Tibial artery (tissue), 4 donors: Measurements from ENCODE around the gene CLCA1.

ENCODE experiments used
- DNase-seq, 2 donors: peaks; one replicate each; pipeline ENCODE4 v3.0.0-alpha.2; 2019
- H3K27ac ChIP-seq, 2 donors: fragments of 200-600 bp; sonication (generic) in 1 of 2; 1 replicate in 1 of 2; 2 replicates in 1 of 2; pipeline ENCODE4 v1.5.1; 2018 to 2019; ENCODE audit warnings: mild to moderate bottlenecking in 1 of 2
- H3K27me3 ChIP-seq, 2 donors: fragments of 200-600 bp; sonication (generic) in 1 of 2; one replicate each; pipeline versions ENCODE4 v1.5.1 to v1.6.0; 2016 to 2019
- H3K36me3 ChIP-seq, 3 donors: fragments of 200-600 bp; sonication (generic) in 2 of 3; one replicate each; pipeline ENCODE4 v1.5.1; 2016 to 2019; ENCODE audit warnings: mild to moderate bottlenecking in 2 of 3
- H3K4me1 ChIP-seq, 4 donors: fragments of 200-600 bp; sonication (generic) in 2 of 4; 1 replicate in 3 of 4; 2 replicates in 1 of 4; pipeline ENCODE4 v1.5.1; 2016 to 2019
- H3K4me3 ChIP-seq, 2 donors: fragments of 200-600 bp; sonication (generic) in 1 of 2; 1 replicate in 1 of 2; 2 replicates in 1 of 2; pipeline ENCODE4 v1.5.1; 2018 to 2019; ENCODE audit warnings: mild to moderate bottlenecking in 2 of 2
- H3K9me3 ChIP-seq, 3 donors: fragments of 200-600 bp; sonication (generic) in 1 of 3; one replicate each; pipeline ENCODE4 v1.5.1; 2016 to 2019
- CTCF ChIP-seq, 2 experiments: fragments of 200-600 bp in 1 of 2; fragments of 450-650 bp in 1 of 2; IDR thresholded peaks; one replicate each; pipeline ENCODE4 v1.5.1; 2017 to 2019; ENCODE audit warnings: antibody characterized with exemption in 2 of 2, mild to moderate bottlenecking in 1 of 2, moderate library complexity in 1 of 2
- intact Hi-C: fragments of 100-400 bp; cut with DNase I; formaldehyde crosslinking; loops from one replicate; pipeline ENCODE4 v1.15.0; 2023; ENCODE audit warnings: low total_unique reads

Gene CLCA1

GRCh38 chr1:86429122-86429725, 39.5 kb upstream of the CLCA1 start:
- intact Hi-C loops, result no loop called here
- TF ChIP-seq CTCF (IDR thresholded peaks at IDR 0.05), result no peak
- peaks cover 0 to 13% (median 2%) of the 10 kb centered on the region in 4 donors for H3K4me1 ChIP-seq
- peak overlapping the region in 1 of 2 donors; percentile 47 for H3K27ac ChIP-seq
- no peaks in the 10 kb centered on the region for H3K36me3 ChIP-seq
- no peak for DNase-seq
- H3K9me3 ChIP-seq, result no peaks in the 10 kb centered on the region
- H3K4me3 ChIP-seq, result no peak overlapping the region
- H3K27me3 ChIP-seq, result no peaks in the 10 kb centered on the region

DNA sequence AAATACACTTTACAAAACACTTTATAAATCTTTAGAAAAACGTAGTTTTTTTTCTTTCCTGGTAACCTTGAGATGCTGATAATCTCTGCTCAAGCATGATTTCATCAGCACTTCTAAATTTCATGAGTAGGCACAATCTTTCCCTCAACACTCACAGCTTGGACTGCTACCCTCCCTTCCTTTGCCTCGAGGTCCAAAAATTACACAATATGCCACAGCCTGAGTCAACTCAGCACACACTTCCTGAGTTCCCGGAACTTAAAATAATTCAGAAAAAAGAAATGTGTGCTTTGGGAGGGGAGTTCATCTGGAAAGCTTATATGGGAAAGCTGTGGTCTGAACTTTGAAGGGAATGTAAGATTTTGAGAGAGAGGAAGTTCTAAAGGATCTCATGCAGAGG, 38.9 kb upstream of the CLCA1 start:
- intact Hi-C loops, result no loop called here
- no peaks in the 10 kb centered on the region for H3K9me3 ChIP-seq
- peaks cover 0 to 13% (median 2%) of the 10 kb centered on the region in 4 donors for H3K4me1 ChIP-seq
- no peak overlapping the region for H3K4me3 ChIP-seq
- TF ChIP-seq CTCF (IDR thresholded peaks at IDR 0.05), result no peak
- no peaks in the 10 kb centered on the region for H3K36me3 ChIP-seq
- H3K27me3 ChIP-seq, result no peaks in the 10 kb centered on the region
- peak; percentile 77 to 79 for DNase-seq
- peak overlapping the region; percentile 47 to 56 for H3K27ac ChIP-seq

DNA sequence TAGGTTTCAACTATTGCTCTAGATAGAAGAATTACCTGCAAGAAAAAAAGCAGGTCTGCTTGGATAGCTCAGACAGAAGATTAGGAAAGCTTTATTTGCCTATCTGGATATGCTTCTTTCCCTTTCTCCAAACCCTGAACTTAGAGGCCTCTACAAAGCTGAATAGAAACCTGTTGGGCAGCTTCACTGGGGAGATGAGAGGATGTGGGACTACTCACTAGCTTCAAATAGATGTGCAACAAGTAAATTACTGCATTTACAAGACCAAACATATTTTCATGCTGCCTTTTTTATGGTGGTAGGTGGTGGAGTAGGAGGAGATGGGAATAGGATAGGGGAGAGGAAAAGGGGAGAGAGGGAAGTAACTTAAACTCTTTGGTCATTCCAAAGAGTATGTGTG, 38.4 kb upstream of the CLCA1 start:
- Histone ChIP-seq H3K36me3 (no peaks in the 10 kb centered on the region), H3K27me3 (no peaks in the 10 kb centered on the region), H3K9me3 (no peaks in the 10 kb centered on the region), H3K4me3 (no peak overlapping the region), H3K27ac (peak overlapping the region; percentile 47 to 56), H3K4me1 (peaks cover 0 to 13% (median 2%) of the 10 kb centered on the region in 4 donors)
- no peak for TF ChIP-seq CTCF (IDR thresholded peaks at IDR 0.05)
- intact Hi-C loops, result no loop called here
- no peak for DNase-seq

- DNase-seq, result no peak
- intact Hi-C loops, result no loop called here
- H3K4me1 ChIP-seq, result peaks cover 0 to 12% (median 2%) of the 10 kb centered on the region in 4 donors
- TF ChIP-seq CTCF (IDR thresholded peaks at IDR 0.05), result no peak
- H3K4me3 ChIP-seq, result no peak overlapping the region
- H3K9me3 ChIP-seq, result no peaks in the 10 kb centered on the region
- no peaks in the 10 kb centered on the region for H3K36me3 ChIP-seq
- no peak overlapping the region for H3K27ac ChIP-seq
- H3K27me3 ChIP-seq, result no peaks in the 10 kb centered on the region
Measured at GRCh38 chr1:86434059-86434458, 34.7 kb upstream of the CLCA1 start.

GRCh38 chr1:86435327-86435726, 33.4 kb upstream of the CLCA1 start:
- H3K27me3 ChIP-seq, result no peaks in the 10 kb centered on the region
- intact Hi-C loops, result no loop called here
- peaks cover 0 to 2% (median 0%) of the 10 kb centered on the region in 4 donors for H3K4me1 ChIP-seq
- no peaks in the 10 kb centered on the region for H3K9me3 ChIP-seq
- H3K36me3 ChIP-seq, result no peaks in the 10 kb centered on the region
- TF ChIP-seq CTCF (IDR thresholded peaks at IDR 0.05), result no peak
- no peak for DNase-seq
- H3K27ac ChIP-seq, result no peak overlapping the region
- H3K4me3 ChIP-seq, result no peak overlapping the region

- Histone ChIP-seq H3K4me3 (no peak overlapping the region), H3K9me3 (no peaks in the 10 kb centered on the region), H3K27me3 (no peaks in the 10 kb centered on the region), H3K27ac (no peak overlapping the region), H3K4me1 (no peaks in the 10 kb centered on the region), H3K36me3 (no peaks in the 10 kb centered on the region)
- DNase-seq, result no peak
- no peak for TF ChIP-seq CTCF (IDR thresholded peaks at IDR 0.05)
- intact Hi-C loops, result no loop called here
Measured at GRCh38 chr1:86436041-86436440, 32.7 kb upstream of the CLCA1 start.
